SKM-1 (cell line): ENCODE measurements around the gene SPATA16.
"Not testable (repeated sequence)": the region's sequence is repeated elsewhere in the genome, so short reads cannot be mapped to it uniquely, and the experiment has no call there.

Experiments used
- DNase-seq: peaks from one replicate; lab custom pipeline; 2025; ENCODE audit not compliant: unreplicated experiment; lab: John Stamatoyannopoulos, UW

SPATA16 gene

DNA sequence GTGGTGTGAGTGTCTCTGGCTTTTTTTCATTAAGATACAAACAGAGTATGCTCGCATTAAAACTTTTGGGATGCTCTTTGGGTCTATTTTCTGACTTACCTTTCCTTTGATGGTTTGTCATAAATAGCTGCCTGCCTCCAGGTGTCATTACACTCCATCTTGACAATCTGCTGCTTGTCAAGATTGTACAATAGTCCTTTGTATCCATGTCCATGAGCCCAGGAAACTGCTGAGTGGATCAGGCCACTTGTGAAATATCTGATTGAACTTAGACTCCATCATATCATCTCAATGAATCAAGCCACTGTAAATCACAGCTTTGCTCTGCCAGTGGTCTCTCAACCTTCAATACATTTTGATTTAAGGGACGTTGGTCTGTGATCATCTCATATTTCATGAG is 255.3 kb downstream of the SPATA16 start:
- no peak for DNase-seq

GRCh38 chr3:172882563-172882962 is 258.5 kb downstream of the SPATA16 start:
- no peak for DNase-seq

DNA sequence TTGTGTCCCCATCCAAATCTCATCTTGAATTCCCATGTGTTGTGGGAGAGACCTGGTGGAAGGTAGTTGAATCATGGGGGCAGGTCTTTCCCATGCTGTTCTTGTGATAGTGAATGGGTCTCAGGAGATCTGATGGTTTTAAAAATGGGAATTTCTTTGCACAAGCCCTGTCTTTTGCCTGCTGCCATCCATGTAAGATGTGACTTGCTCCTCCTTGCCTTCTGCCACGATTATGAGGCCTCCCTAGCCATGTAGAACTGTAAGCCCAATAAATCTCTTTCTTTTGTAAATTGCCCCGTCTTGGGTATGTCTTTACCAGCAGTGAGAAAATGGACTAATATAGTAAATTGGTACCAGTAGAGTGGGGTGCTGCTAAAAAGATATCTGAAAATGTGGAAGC is 261.7 kb downstream of the SPATA16 start:
- DNase-seq, result not testable (repeated sequence)

- DNase-seq, result no peak
Measured at GRCh38 chr3:172877011-172877410, 264.0 kb downstream of the SPATA16 start.

GRCh38 chr3:172876297-172876696 is 264.7 kb downstream of the SPATA16 start:
- no peak for DNase-seq

DNA sequence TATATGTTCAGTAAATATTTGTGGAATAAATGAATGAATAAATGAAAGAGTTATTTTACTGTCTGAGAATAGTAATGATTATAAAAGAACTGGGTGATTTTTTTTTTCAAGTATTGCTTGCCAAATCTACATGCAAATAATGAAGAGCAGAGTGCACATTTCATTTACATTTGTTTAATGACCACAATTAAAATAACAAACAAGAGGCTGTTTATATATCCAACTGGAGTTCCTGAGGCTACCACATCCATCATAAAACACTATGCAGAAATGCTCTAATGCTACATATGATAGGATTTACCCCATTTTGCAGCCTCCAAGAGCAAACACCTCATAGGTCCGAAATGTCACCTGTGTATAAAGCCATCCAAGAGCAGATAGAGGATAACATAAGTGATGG is 266.0 kb downstream of the SPATA16 start:
- DNase-seq, result no peak

GRCh38 chr3:172869784-172870518 is 271.1 kb downstream of the SPATA16 start:
- no peak for DNase-seq

- DNase-seq, result no peak
Measured at GRCh38 chr3:172869368-172869771, 271.7 kb downstream of the SPATA16 start.

- no peak for DNase-seq
Measured at GRCh38 chr3:172868582-172869200, 272.3 kb downstream of the SPATA16 start.

DNA sequence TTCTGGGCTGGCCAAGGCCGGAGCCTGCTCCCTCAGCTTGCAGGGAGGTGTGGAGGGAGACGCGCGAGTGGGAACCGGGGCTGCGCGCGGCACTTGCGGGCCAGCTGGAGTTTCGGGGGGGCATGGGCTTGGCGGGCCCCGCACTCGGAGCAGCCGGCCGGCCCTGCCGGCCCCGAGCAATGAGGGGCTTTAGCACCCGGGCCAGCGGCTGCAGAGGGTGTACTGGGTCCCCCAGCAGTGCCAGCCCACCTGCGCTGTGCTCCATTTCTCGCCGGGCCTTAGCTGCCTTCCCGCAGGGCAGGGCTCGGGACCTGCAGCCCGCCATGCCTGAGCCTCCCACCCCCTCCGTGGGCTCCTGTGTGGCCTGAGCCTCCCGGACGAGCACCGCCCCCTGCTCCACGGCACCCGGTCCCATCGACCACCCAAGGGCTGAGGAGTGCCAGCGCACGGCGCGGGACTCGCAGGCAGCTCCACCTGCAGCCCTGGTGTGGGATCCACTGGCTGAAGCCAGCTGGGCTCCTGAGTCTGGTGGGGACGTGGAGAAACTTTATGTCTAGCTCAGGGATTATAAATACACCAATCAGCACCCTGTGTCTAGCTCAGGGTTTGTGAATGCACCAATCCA is 274.2 kb downstream of the SPATA16 start:
- not testable (repeated sequence) for DNase-seq

DNA sequence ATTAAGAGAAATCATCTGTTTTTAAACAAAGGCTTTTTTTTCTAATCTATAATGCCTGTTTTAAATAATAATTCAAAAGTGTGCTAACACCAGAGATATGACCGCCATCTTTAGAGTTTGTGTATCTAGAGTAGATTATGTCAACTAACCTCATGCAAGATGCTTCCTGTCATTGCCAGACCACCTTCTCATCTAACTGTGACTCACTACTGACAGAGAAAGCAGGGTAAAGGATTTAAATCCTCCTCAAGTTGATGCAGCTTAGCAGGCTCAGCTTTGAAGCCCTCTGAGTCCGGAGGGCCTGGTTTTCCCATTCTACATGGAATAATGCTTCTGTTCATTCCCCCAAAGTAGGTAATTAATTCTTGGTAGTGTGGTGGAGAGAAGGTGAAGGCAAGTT is 282.0 kb downstream of the SPATA16 start:
- no peak for DNase-seq

DNA sequence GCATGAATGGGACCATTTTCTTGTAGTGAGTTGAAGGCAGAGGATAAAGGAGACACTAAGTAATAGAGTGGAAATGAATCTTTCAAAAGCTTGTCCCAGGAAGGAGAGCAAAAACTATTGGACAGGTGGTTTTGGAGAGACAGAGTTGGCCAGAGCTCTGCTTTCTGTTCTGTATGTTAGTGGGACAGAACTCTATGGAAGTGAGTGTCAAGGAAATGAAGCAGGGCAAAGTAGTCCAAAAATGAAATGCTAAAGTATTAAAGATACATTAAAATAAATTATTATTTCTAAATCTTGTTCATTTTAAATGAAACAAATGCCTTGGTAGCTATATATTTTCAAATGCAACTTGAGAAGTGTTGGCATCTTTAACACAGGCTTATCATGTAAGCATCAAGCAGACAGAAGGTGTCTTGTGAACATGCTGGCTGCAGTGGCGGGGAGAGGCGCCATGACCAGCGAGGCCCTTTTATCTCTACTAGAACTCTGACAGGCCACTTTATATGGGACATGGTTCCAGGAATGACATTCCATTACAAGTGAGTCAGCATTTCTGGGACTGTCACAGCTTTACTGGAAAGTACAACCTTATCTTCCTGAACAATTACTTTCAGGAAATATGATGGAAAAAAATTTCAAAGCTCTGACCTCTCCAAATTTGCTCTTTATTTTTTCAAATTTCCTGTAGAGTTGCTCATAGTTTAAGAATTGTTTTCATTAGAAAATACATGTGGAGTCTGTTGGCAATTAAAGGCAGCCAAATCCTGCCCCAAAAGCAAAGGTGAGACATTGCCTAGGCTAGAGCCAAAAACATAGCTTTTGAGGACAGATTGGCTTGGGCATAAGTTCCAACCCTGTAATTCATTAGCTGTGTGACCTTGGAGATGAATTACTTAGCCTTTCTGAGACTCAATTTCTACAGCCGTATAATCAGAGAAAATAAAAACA is 284.0 kb downstream of the SPATA16 start:
- DNase-seq, result no peak

- no peak for DNase-seq
Measured at GRCh38 chr3:172855037-172855436, 286.0 kb downstream of the SPATA16 start.

- DNase-seq, result no peak
Measured at GRCh38 chr3:172853921-172854666, 286.9 kb downstream of the SPATA16 start.

DNA sequence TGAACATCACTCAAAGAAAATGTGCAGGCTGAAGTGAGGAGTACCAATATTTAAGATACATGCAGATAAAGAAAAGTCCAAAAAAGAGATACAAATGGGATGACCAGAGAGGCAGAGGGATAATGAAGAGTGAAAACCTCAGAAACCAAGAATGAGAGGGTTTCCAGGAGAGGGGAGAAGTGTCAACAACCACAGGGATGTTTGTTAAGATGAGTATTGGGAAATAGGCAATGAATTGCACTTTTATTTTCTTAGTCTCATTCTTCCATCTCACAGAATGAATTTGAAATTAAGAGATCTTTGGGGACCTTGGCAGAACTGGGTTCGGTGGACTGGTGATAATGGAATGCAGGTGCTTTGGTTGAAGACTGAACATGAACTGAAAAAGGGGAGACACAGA is 288.0 kb downstream of the SPATA16 start:
- no peak for DNase-seq

DNA sequence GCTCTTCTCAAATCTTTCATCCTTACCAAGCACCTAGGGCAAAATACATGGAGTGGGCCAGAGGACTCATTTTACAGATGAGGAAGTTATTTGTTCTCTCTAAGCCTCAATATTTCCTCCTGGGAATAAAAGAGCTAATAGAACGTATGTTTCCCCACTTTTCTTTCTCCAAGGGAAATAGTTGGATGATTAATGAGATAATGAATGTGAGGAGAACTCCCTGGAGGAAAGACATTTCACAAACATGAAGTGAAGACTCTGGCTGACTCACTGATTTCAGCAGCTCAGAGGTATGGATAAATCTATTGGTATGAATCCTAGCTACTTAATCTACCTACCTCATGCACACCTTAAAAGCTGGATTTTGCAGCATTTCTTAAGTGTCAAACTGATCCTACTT is 292.1 kb downstream of the SPATA16 start:
- no peak for DNase-seq

DNA sequence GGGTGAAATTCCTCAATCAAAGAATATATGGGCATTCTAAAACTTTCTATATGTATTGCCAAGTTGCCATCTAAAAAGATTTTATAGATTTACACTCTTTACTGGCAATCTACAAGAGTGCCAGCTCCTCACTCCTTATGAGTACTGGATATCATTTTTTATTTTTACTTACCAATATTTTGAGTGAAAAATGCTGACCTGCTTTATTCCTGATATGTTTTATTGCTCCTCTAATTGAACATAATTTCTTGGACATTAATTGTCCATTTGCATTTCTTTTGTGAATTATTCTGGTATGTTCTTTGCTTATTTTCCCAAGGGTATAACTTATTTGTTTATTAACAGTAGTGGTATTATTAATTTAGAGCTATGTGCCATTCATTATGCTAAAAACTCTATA is 293.7 kb downstream of the SPATA16 start:
- DNase-seq, result no peak

DNA sequence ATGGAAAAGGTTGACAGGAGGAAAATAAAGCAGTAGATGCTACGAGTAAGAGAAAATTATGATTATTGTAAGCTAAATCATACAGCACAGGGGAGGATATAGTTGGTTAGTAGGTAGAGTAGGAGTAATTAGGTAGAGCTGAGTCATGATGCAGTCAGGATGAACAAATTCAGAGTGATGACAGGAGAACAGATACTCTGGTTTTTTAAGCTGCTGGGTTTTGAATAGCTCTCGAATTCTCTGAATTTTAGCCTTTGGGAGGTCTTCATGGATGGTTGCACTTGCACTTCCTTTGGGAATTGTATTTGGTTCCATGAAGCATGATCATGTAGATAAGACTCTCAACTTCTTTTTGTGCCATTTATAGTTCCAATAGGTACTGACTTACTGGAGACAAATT is 294.3 kb downstream of the SPATA16 start:
- no peak for DNase-seq

GRCh38 chr3:172846103-172846561 is 294.9 kb downstream of the SPATA16 start:
- no peak for DNase-seq

DNA sequence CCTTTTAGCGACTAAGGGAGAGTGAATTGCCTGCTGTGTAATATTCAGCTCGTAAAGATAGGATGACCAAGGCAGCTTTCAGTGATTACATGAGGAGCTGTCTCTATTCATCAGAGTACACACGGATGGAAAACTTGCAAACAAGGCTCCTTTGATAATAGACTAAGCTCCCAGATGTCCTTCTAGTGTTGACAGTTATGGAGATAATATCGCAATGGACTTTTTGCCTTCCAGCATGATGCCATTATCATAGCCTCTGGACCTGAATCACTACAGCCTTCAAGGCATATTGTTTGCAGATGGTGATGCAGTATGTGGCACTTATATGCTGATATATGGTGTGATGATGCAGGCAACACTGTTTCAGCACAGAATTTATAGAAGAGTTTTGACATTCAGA is 296.6 kb downstream of the SPATA16 start:
- no peak for DNase-seq
